Activated T-cell treated with anti-CD3 and anti-CD28 coated beads for 48 hours (primary cell): ENCODE data around the gene TAT.
"Not testable (repeated sequence)": the region's sequence is repeated elsewhere in the genome, so short reads cannot be mapped to it uniquely, and the experiment has no call there.

Experiments
- DNase-seq: peaks from one replicate; pipeline ENCODE4 v3.0.0-alpha.2; 2020; ENCODE audit warnings: low read depth

Gene TAT

GRCh38 chr16:71576971-71577370, at the start of gene TAT:
Gene TAT (minus strand): TSS chr16:71577092. CDS start chr16:71576415, 677 bp downstream.
- DNase-seq: no peak

GRCh38 chr16:71626018-71626857, 49.3 kb upstream of the TAT start, which contains the start of gene MARVELD3:
Gene MARVELD3 (plus strand): TSS chr16:71626184. CDS start chr16:71626230, 46 bp downstream.
- DNase-seq: no peak

GRCh38 chr16:71625113-71625850, 48.4 kb upstream of the TAT start:
- DNase-seq: no peak

GRCh38 chr16:71623597-71623996, 46.7 kb upstream of the TAT start:
- no peak for DNase-seq

- no peak for DNase-seq
These were observed 45.2 kb upstream of the TAT start for GRCh38 chr16:71622088-71622487.

- DNase-seq: no peak
These were observed 41.5 kb upstream of the TAT start for GRCh38 chr16:71618429-71618828.

- DNase-seq: not testable (repeated sequence)
These were observed 38.1 kb upstream of the TAT start for GRCh38 chr16:71614956-71615355.

GRCh38 chr16:71610936-71611871, 34.3 kb upstream of the TAT start:
- DNase-seq: peak; percentile 81

GRCh38 chr16:71610447-71610846, 33.6 kb upstream of the TAT start:
- DNase-seq: no peak

GRCh38 chr16:71609066-71609465, 32.2 kb upstream of the TAT start:
- no peak for DNase-seq

GRCh38 chr16:71600822-71601221, 23.9 kb upstream of the TAT start:
- DNase-seq: no peak

GRCh38 chr16:71598426-71598825, 21.5 kb upstream of the TAT start:
- not testable (repeated sequence) for DNase-seq

- not testable (repeated sequence) for DNase-seq
These were observed 18.5 kb upstream of the TAT start for GRCh38 chr16:71595340-71595826.

- no peak for DNase-seq
These were observed 17.2 kb upstream of the TAT start for GRCh38 chr16:71594000-71594646.

- no peak for DNase-seq
These were observed 16.4 kb upstream of the TAT start for GRCh38 chr16:71593048-71593999.

GRCh38 chr16:71591917-71592316, 15.0 kb upstream of the TAT start:
- DNase-seq: no peak

- DNase-seq: no peak
These were observed 13.7 kb upstream of the TAT start for GRCh38 chr16:71590584-71590983.

- DNase-seq: not testable (repeated sequence)
These were observed 13.2 kb upstream of the TAT start for GRCh38 chr16:71590071-71590470.

- not testable (repeated sequence) for DNase-seq
These were observed 12.4 kb upstream of the TAT start for GRCh38 chr16:71589334-71589733.

- no peak for DNase-seq
These were observed 8.4 kb upstream of the TAT start for GRCh38 chr16:71585318-71585703.
